H9 (cell line): ENCODE measurements around the gene EVI5. TPM values are rescaled to one million over a fixed set of nuclear protein-coding genes. Genes with fewer than 3 reads are reported as not detected.

Experiments
- DNase-seq: peaks from one replicate; pipeline ENCODE4 v3.0.0-alpha.2; 2017
- H2AFZ ChIP-seq: one replicate; pipeline ENCODE4 v1.6.1; 2013; ENCODE audit warnings: mild to moderate bottlenecking, low read length, control low read depth, moderate library complexity
- H2AK5ac ChIP-seq: 2 replicates; pipeline ENCODE4 v1.6.1; 2013; ENCODE audit warnings: low read length, control low read depth, mixed read lengths; ENCODE audit not compliant: insufficient read length
- H2BK120ac ChIP-seq: one replicate; pipeline ENCODE4 v1.6.1; 2013; ENCODE audit warnings: low read depth, mild to moderate bottlenecking, low read length, control low read depth, inconsistent platforms; ENCODE audit not compliant: poor library complexity, severe bottlenecking
- H2BK12ac ChIP-seq: 2 replicates; pipeline ENCODE4 v1.6.1; 2013; ENCODE audit warnings: low read length, control low read depth, mixed read lengths, low read depth; ENCODE audit not compliant: insufficient read length
- H2BK15ac ChIP-seq: 2 replicates; pipeline ENCODE4 v1.6.1; 2013; ENCODE audit warnings: low read depth, low read length, control low read depth
- H2BK20ac ChIP-seq: one replicate; pipeline ENCODE4 v1.6.1; 2013; ENCODE audit warnings: low read depth, mild to moderate bottlenecking, low read length, control low read depth, inconsistent platforms; ENCODE audit not compliant: poor library complexity, severe bottlenecking
- H2BK5ac ChIP-seq: 2 replicates; pipeline ENCODE4 v1.6.1; 2013; ENCODE audit warnings: low read length, control low read depth, mixed read lengths; ENCODE audit not compliant: insufficient read length
- H3K14ac ChIP-seq: 2 replicates; pipeline ENCODE4 v1.6.1; 2013; ENCODE audit warnings: low read length, control low read depth; ENCODE audit not compliant: insufficient read depth
- H3K18ac ChIP-seq: 2 replicates; pipeline ENCODE4 v1.6.1; 2013; ENCODE audit warnings: low read depth, mild to moderate bottlenecking, mixed read lengths, low read length, control low read depth; ENCODE audit not compliant: insufficient read length
- H3K23ac ChIP-seq: 2 replicates; pipeline ENCODE4 v1.6.1; 2013; ENCODE audit warnings: low read length, control low read depth, mixed read lengths, low read depth; ENCODE audit not compliant: insufficient read length
- H3K23me2 ChIP-seq: 2 replicates; pipeline ENCODE4 v1.6.1; 2013; ENCODE audit warnings: low read depth, mild to moderate bottlenecking, mixed read lengths, low read length, control low read depth; ENCODE audit not compliant: insufficient read length, poor library complexity, severe bottlenecking
- H3K27ac ChIP-seq: 2 replicates; pipeline ENCODE4 v1.5.1; 2013; ENCODE audit warnings: low read length, control low read depth, mixed read lengths, low read depth; ENCODE audit not compliant: insufficient read length
- H3K27me3 ChIP-seq: 2 replicates; pipeline ENCODE4 v1.6.1; 2013; ENCODE audit warnings: low read length, control low read depth, inconsistent platforms; ENCODE audit not compliant: insufficient read depth
- H3K4ac ChIP-seq: 2 replicates; pipeline ENCODE4 v1.6.1; 2013; ENCODE audit warnings: low read depth, mild to moderate bottlenecking, control low read depth, inconsistent platforms, low read length, moderate library complexity
- H3K4me1 ChIP-seq: 2 replicates; pipeline ENCODE4 v1.6.1; 2013; ENCODE audit warnings: low read length, control low read depth, inconsistent platforms; ENCODE audit not compliant: insufficient read depth
- H3K4me2 ChIP-seq: 2 replicates; pipeline ENCODE4 v1.6.1; 2013; ENCODE audit warnings: low read length, control low read depth, mixed read lengths; ENCODE audit not compliant: insufficient read length, insufficient read depth
- H3K56ac ChIP-seq: 2 replicates; pipeline ENCODE4 v1.6.1; 2013; ENCODE audit warnings: low read depth, mild to moderate bottlenecking, mixed read lengths, low read length, control low read depth; ENCODE audit not compliant: insufficient read length
- H3K79me1 ChIP-seq: 2 replicates; pipeline ENCODE4 v1.6.1; 2013; ENCODE audit warnings: low read depth, mild to moderate bottlenecking, moderate library complexity, low read length, control low read depth, inconsistent platforms; ENCODE audit not compliant: insufficient read depth, poor library complexity, severe bottlenecking
- H3K79me2 ChIP-seq: 2 replicates; pipeline ENCODE4 v1.6.1; 2013; ENCODE audit warnings: low read length, control low read depth, inconsistent platforms; ENCODE audit not compliant: insufficient read depth
- H3K9ac ChIP-seq: 2 replicates; pipeline ENCODE4 v1.6.1; 2013; ENCODE audit warnings: low read length, control low read depth, mixed read lengths; ENCODE audit not compliant: insufficient read length; ENCODE audit errors: extremely low read depth
- H3K9me3 ChIP-seq: one replicate; pipeline ENCODE4 v1.6.1; 2013; ENCODE audit warnings: low read depth, low read length, inconsistent platforms; ENCODE audit not compliant: control insufficient read depth
- H3T11ph ChIP-seq: one replicate; pipeline ENCODE4 v1.6.1; 2013; ENCODE audit warnings: mild to moderate bottlenecking, low read length, control low read depth, inconsistent platforms
- H4K20me1 ChIP-seq: one replicate; pipeline ENCODE4 v1.6.1; 2013; ENCODE audit not compliant: control insufficient read depth, insufficient read length, insufficient read depth
- H4K5ac ChIP-seq: 2 replicates; pipeline ENCODE4 v1.6.1; 2013; ENCODE audit warnings: low read depth, mild to moderate bottlenecking, mixed read lengths, low read length, control low read depth; ENCODE audit not compliant: insufficient read length
- H4K8ac ChIP-seq: replicated peaks from 2 replicates; pipeline ENCODE4 v1.6.1; 2013; ENCODE audit warnings: low read length, control low read depth, mixed read lengths, low read depth; ENCODE audit not compliant: insufficient read length
- H4K91ac ChIP-seq: 2 replicates; pipeline ENCODE4 v1.6.1; 2013; ENCODE audit warnings: low read depth, mild to moderate bottlenecking, moderate library complexity, mixed read lengths, low read length, control low read depth; ENCODE audit not compliant: insufficient read length
- H3K27ac Mint-ChIP-seq, 3 experiments: 2 replicates in 2 of 3; 3 replicates in 1 of 3; pipeline ENCODE4 v1.8.0; 2020 to 2021; ENCODE audit warnings: mixed read lengths in 3 of 3, mild to moderate bottlenecking in 1 of 3, moderate library complexity in 1 of 3
- H3K27me3 Mint-ChIP-seq: 2 replicates; pipeline ENCODE4 v1.8.0; 2021; ENCODE audit warnings: low read depth, mild to moderate bottlenecking, moderate library complexity, mixed read lengths
- H3K36me3 Mint-ChIP-seq, 3 experiments: 2 replicates in 2 of 3; 3 replicates in 1 of 3; pipeline ENCODE4 v1.8.0; 2020 to 2021; ENCODE audit warnings: low read depth in 3 of 3, mixed read lengths in 3 of 3; ENCODE audit not compliant: insufficient read depth in 1 of 3
- H3K4me1 Mint-ChIP-seq, 2 experiments: 2 replicates each; pipeline ENCODE4 v1.8.0; 2020; ENCODE audit warnings: mixed read lengths in 2 of 2
- H3K4me3 Mint-ChIP-seq, 2 experiments: 2 replicates in 1 of 2; 3 replicates in 1 of 2; pipeline ENCODE4 v1.8.0; 2020 to 2021; ENCODE audit warnings: mild to moderate bottlenecking in 2 of 2, mixed read lengths in 2 of 2, moderate library complexity in 1 of 2
- H3K9me3 Mint-ChIP-seq, 2 experiments: 2 replicates in 1 of 2; 3 replicates in 1 of 2; pipeline ENCODE4 v1.8.0; 2020; ENCODE audit warnings: mild to moderate bottlenecking in 2 of 2, mixed read lengths in 2 of 2, moderate library complexity in 1 of 2
- CTCF ChIP-seq: fragments of 200-600 bp; sonication (generic); conservative IDR thresholded peaks from 3 replicates; pipeline ENCODE4 v1.8.0; 2021; ENCODE audit warnings: antibody characterized with exemption, mild to moderate bottlenecking
- WGBS: extraction: QIAGEN DNeasy Blood & Tissue Kit; methylation state at CpG from one replicate; pipeline ENCODE4 v1.1.7; 2013; ENCODE audit warnings: missing lambda C conversion rate, low lambda C conversion rate, mixed read lengths; ENCODE audit not compliant: insufficient read length; ENCODE audit errors: extremely low coverage; 5-methylcytosine and 5-hydroxymethylcytosine counted together
- total RNA-seq: library from RNA; stranded (reverse); gene quantifications from 2 replicates; pipeline ENCODE4 v1.2.1, GENCODE V29; 2021

EVI5 gene
- total RNA-seq, 1 experiment from 2014 or later = 9.7 TPM

- no peak overlapping the region for H3T11ph ChIP-seq
- H3K14ac ChIP-seq = no peak overlapping the region
- Mint-ChIP-seq H3K4me3 (no peak overlapping the region), H3K9me3 (peaks cover 22 to 26% of the 10 kb centered on the region in 2 experiments), H3K27me3 (no peaks in the 10 kb centered on the region), H3K4me1 (no peaks in the 10 kb centered on the region), H3K27ac (no peak overlapping the region), H3K36me3 (peaks cover 19 to 25% (median 20%) of the 10 kb centered on the region in 3 experiments)
- no peak overlapping the region for H3K9ac ChIP-seq
- H2BK15ac ChIP-seq = no peak overlapping the region
- H3K18ac ChIP-seq = no peak overlapping the region
- H4K91ac ChIP-seq = no peak overlapping the region
- H3K27me3 ChIP-seq = no peaks in the 10 kb centered on the region
- no peaks in the 10 kb centered on the region for H3K79me2 ChIP-seq
- no peak overlapping the region for H2AK5ac ChIP-seq
- peaks cover 7% of the 10 kb centered on the region for H3K9me3 ChIP-seq
- H2AFZ ChIP-seq = no peak overlapping the region
- H3K23me2 ChIP-seq = no peaks in the 10 kb centered on the region
- H4K8ac ChIP-seq = no peak overlapping the region
- no peak overlapping the region for H2BK120ac ChIP-seq
- H2BK20ac ChIP-seq = no peak overlapping the region
- no peak overlapping the region for H2BK5ac ChIP-seq
- H3K23ac ChIP-seq = no peak overlapping the region
- no peak for TF ChIP-seq CTCF
- no CpG with 5 or more reads among the region's 2 CpGs for WGBS
- H3K79me1 ChIP-seq = no peaks in the 10 kb centered on the region
- H3K56ac ChIP-seq = no peak overlapping the region
- H4K5ac ChIP-seq = no peak overlapping the region
- DNase-seq = no peak
- H4K20me1 ChIP-seq = no peaks in the 10 kb centered on the region
- no peak overlapping the region for H3K4ac ChIP-seq
- H3K4me1 ChIP-seq = no peaks in the 10 kb centered on the region
- H2BK12ac ChIP-seq = no peak overlapping the region
- H3K27ac ChIP-seq = no peak overlapping the region
- no peak overlapping the region for H3K4me2 ChIP-seq
Observed at GRCh38 chr1:92587445-92587844, 197.5 kb downstream of the EVI5 start.
